ENCODE data around the gene SGTA.

Gene SGTA

DNA sequence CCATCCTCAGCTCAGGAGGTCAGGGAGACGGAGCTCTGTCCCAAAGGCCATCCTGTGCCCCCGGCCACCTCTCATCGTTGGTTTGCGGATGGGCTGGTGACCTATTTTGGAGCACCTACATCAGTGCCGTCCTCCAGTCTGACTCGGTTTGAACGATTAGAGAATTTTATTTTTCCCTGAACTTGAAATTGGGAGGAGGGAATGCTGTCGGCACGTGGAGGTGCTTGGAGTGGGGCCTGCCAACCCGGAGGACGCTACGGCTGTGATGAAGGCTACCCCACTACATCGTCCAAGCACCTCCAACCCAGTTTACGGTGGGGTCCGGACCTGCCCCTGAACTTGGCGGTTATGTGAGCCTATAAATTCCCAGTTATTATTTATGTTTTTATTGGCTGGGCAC is 33.6 kb upstream of the SGTA start:
- FAIRE-seq: no peak

DNA sequence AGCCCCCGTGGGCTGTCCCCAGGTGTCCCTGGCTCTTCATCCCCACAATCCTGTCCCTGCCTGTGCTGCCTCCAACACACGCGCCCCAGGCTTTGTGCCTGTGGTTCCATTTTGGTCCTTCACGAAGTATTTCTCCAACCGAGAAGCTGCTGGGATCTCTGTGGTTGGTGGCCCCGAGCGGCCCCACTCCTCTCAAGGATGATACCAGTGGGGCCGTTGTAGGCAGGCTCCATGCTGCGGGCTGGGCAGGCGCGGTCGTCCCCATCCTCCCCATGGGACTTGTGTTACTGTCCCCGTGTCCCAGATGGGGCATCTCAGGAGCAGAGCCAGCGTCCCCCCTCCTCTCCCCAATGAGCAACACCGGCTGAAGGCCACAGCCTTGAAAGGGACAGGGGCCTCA is 32.9 kb upstream of the SGTA start:
- no peak for FAIRE-seq
- no peak for TF ChIP-seq TAF1 (IDR thresholded peaks at IDR 0.05; ENCODE audit: low read depth, low read length)
- TF ChIP-seq PAX5 (IDR thresholded peaks at IDR 0.05; ENCODE audit: insufficient read depth, low read length, severe bottlenecking): no peak
- no peak for TF ChIP-seq POLR2AphosphoS5 (IDR thresholded peaks at IDR 0.05; ENCODE audit: low read depth, low read length)
- TF ChIP-seq SPI1 (IDR thresholded peaks at IDR 0.05; ENCODE audit: low read depth, low read length): no peak
- no peak for TF ChIP-seq POLR2A (IDR thresholded peaks at IDR 0.05; ENCODE audit: low read depth, low read length)
- no peak for TF ChIP-seq POU2F2 (IDR thresholded peaks at IDR 0.05; ENCODE audit: low read depth, low read length)

More for the DNA sequence above, 33.6 kb upstream of the SGTA start:
- no peak for TF ChIP-seq POLR2A (IDR thresholded peaks at IDR 0.05; ENCODE audit: low read depth, low read length)
- TF ChIP-seq TAF1 (IDR thresholded peaks at IDR 0.05; ENCODE audit: low read depth, low read length): no peak
- TF ChIP-seq SPI1 (IDR thresholded peaks at IDR 0.05; ENCODE audit: low read depth, low read length): no peak
- no peak for TF ChIP-seq POLR2AphosphoS5 (IDR thresholded peaks at IDR 0.05; ENCODE audit: low read depth, low read length)
- no peak for TF ChIP-seq POU2F2 (IDR thresholded peaks at IDR 0.05; ENCODE audit: low read depth, low read length)
- no peak for TF ChIP-seq PAX5 (IDR thresholded peaks at IDR 0.05; ENCODE audit: insufficient read depth, low read length, severe bottlenecking)
- no peak for DNase-seq (ENCODE audit: insufficient read length, low spot score)

GRCh38 chr19:2815191-2815614 is 32.1 kb upstream of the SGTA start:
- DNase-seq (ENCODE audit: insufficient read length, low spot score): peak; percentile 24
- TF ChIP-seq POU2F2 (IDR thresholded peaks at IDR 0.05; ENCODE audit: low read depth, low read length): no peak
- TF ChIP-seq POLR2AphosphoS5 (IDR thresholded peaks at IDR 0.05; ENCODE audit: low read depth, low read length): 0 out of 2 replicates have a peak, but pooled peaks have one; percentile 37
- no peak for FAIRE-seq

More for the DNA sequence above, 32.9 kb upstream of the SGTA start:
- peak; percentile 16 for DNase-seq (ENCODE audit: insufficient read length, low spot score)

- FAIRE-seq (no peak), DNase-seq (ENCODE audit: insufficient read length, low spot score) (no peak)
- TF ChIP-seq POLR2AphosphoS5 (IDR thresholded peaks at IDR 0.05; ENCODE audit: low read depth, low read length) (no peak), POLR2A (IDR thresholded peaks at IDR 0.05; ENCODE audit: low read depth, low read length) (no peak), SPI1 (IDR thresholded peaks at IDR 0.05; ENCODE audit: low read depth, low read length) (no peak), PAX5 (IDR thresholded peaks at IDR 0.05; ENCODE audit: insufficient read depth, low read length, severe bottlenecking) (no peak), TAF1 (IDR thresholded peaks at IDR 0.05; ENCODE audit: low read depth, low read length) (no peak), POU2F2 (IDR thresholded peaks at IDR 0.05; ENCODE audit: low read depth, low read length) (no peak)
Observed at GRCh38 chr19:2814426-2814825, 31.4 kb upstream of the SGTA start.

DNA sequence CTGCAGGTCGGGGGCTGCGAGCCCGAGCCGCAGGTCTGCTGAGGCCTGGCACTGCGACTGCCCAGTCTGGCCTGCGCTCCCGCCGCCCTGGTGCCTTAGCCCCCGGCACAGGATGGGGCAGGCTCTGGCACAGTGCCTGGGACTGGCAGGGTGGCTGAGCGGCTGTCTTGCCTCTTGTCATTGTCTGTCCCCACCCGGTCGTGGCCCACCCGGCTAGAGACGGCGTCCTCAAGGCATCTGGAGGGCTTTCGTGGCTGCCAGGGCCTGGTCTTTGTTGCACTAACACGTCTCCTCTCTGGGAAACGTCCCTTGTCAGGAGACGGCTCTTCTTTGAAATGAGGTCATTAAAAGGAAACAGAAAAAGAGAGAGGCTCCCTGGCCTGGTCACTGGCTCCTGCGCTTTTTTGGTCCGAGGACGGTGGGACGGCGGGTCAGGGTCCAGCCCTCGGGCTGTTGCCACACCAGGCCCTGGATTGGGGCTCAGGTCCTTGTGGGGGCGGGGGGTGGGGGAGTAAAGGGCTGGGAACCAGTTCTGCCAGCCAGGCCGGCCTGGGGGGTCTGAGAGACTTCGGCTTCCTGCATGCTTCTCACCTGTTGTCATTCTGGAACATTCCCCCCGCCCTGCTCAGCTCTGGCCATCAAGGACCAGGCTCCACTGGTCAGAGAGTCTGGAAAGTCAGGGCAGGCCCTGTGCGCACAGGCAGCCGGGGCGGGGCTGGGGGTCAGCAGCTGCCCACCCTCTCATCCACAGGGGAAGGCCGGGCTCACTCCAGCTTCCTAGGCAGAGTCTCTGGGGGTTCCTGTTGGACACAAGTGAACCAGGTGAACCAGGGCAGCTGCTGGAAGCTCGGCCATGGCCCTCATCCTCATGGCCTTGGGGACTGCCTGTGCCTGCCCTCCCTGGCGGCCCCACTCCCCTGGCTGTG is 30.4 kb upstream of the SGTA start:
- no peak for DNase-seq (ENCODE audit: insufficient read length, low spot score)
- no peak for TF ChIP-seq POLR2AphosphoS5 (IDR thresholded peaks at IDR 0.05; ENCODE audit: low read depth, low read length)
- TF ChIP-seq PAX5 (IDR thresholded peaks at IDR 0.05; ENCODE audit: insufficient read depth, low read length, severe bottlenecking): no peak
- TF ChIP-seq POU2F2 (IDR thresholded peaks at IDR 0.05; ENCODE audit: low read depth, low read length): no peak
- FAIRE-seq: no peak

DNA sequence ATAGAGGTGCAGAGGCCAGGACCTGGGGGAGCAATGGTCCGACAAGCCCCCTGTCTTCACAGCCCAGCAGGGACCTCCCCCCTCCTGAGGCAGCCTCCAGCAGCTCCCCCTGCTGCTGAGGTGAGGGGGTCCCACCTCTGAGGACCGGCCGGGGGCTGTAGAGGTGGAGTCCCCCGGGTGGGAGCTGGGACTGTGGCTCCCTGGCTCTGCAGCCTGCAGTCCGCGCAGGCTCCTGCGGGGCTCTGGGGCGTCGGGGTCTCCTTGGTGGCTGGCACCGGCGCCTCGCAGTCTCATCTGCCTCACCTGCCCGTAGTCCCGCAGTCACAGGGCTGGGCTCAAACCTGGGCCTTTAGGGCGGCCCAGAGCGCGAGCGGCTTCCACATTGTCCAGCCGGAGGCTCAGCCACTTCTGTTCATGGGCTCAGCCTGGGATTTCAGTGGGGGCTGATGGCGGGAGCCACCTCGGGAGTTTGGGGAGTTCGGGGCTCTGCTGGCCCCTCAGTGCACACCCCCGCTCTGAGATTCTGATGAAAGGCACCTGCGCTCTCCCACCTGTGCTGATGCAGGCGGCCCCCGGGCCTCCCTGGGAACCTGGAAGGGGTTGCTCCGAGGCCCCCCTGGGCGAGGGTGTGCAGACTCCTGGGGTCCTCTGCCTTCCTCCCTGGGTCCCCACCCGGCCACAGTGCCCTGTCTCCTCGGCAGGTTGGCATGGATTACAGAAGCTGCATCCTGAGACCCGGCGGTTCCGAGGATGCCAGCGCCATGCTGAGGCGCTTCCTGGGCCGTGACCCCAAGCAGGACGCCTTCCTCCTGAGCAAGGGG is 29.6 kb upstream of the SGTA start:
- peak; percentile 26 for DNase-seq (ENCODE audit: insufficient read length, low spot score)
- no peak for TF ChIP-seq POLR2A (IDR thresholded peaks at IDR 0.05; ENCODE audit: low read depth, low read length)
- no peak for TF ChIP-seq TAF1 (IDR thresholded peaks at IDR 0.05; ENCODE audit: low read depth, low read length)
- TF ChIP-seq POU2F2 (IDR thresholded peaks at IDR 0.05; ENCODE audit: low read depth, low read length): no peak
- no peak for TF ChIP-seq SPI1 (IDR thresholded peaks at IDR 0.05; ENCODE audit: low read depth, low read length)
- no peak for TF ChIP-seq PAX5 (IDR thresholded peaks at IDR 0.05; ENCODE audit: insufficient read depth, low read length, severe bottlenecking)
- TF ChIP-seq POLR2AphosphoS5 (IDR thresholded peaks at IDR 0.05; ENCODE audit: low read depth, low read length): no peak
- no peak for FAIRE-seq

- TF ChIP-seq POLR2AphosphoS5 (IDR thresholded peaks at IDR 0.05; ENCODE audit: low read depth, low read length) (no peak), SPI1 (IDR thresholded peaks at IDR 0.05; ENCODE audit: low read depth, low read length) (no peak), TAF1 (IDR thresholded peaks at IDR 0.05; ENCODE audit: low read depth, low read length) (no peak), PAX5 (IDR thresholded peaks at IDR 0.05; ENCODE audit: insufficient read depth, low read length, severe bottlenecking) (no peak), POU2F2 (IDR thresholded peaks at IDR 0.05; ENCODE audit: low read depth, low read length) (no peak), POLR2A (IDR thresholded peaks at IDR 0.05; ENCODE audit: low read depth, low read length) (no peak)
- DNase-seq (ENCODE audit: insufficient read length, low spot score) (peak; percentile 20), FAIRE-seq (no peak)
Observed at GRCh38 chr19:2811735-2812413, 28.8 kb upstream of the SGTA start.

GRCh38 chr19:2811221-2811722 is 28.2 kb upstream of the SGTA start:
- TF ChIP-seq POU2F2 (IDR thresholded peaks at IDR 0.05; ENCODE audit: low read depth, low read length) (no peak), POLR2AphosphoS5 (IDR thresholded peaks at IDR 0.05; ENCODE audit: low read depth, low read length) (no peak), PAX5 (IDR thresholded peaks at IDR 0.05; ENCODE audit: insufficient read depth, low read length, severe bottlenecking) (no peak), POLR2A (IDR thresholded peaks at IDR 0.05; ENCODE audit: low read depth, low read length) (no peak), TAF1 (IDR thresholded peaks at IDR 0.05; ENCODE audit: low read depth, low read length) (no peak), SPI1 (IDR thresholded peaks at IDR 0.05; ENCODE audit: low read depth, low read length) (no peak)
- FAIRE-seq (no peak), DNase-seq (ENCODE audit: insufficient read length, low spot score) (peak; percentile 22)

Data from GM12891 (cell line).